ENCODE measurements around the gene RIN1.
"Not testable (repeated sequence)": the region's sequence is repeated elsewhere in the genome, so short reads cannot be mapped to it uniquely, and the experiment has no call there.

Gene RIN1, protein sequence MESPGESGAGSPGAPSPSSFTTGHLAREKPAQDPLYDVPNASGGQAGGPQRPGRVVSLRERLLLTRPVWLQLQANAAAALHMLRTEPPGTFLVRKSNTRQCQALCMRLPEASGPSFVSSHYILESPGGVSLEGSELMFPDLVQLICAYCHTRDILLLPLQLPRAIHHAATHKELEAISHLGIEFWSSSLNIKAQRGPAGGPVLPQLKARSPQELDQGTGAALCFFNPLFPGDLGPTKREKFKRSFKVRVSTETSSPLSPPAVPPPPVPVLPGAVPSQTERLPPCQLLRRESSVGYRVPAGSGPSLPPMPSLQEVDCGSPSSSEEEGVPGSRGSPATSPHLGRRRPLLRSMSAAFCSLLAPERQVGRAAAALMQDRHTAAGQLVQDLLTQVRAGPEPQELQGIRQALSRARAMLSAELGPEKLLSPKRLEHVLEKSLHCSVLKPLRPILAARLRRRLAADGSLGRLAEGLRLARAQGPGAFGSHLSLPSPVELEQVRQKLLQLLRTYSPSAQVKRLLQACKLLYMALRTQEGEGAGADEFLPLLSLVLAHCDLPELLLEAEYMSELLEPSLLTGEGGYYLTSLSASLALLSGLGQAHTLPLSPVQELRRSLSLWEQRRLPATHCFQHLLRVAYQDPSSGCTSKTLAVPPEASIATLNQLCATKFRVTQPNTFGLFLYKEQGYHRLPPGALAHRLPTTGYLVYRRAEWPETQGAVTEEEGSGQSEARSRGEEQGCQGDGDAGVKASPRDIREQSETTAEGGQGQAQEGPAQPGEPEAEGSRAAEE

DNA sequence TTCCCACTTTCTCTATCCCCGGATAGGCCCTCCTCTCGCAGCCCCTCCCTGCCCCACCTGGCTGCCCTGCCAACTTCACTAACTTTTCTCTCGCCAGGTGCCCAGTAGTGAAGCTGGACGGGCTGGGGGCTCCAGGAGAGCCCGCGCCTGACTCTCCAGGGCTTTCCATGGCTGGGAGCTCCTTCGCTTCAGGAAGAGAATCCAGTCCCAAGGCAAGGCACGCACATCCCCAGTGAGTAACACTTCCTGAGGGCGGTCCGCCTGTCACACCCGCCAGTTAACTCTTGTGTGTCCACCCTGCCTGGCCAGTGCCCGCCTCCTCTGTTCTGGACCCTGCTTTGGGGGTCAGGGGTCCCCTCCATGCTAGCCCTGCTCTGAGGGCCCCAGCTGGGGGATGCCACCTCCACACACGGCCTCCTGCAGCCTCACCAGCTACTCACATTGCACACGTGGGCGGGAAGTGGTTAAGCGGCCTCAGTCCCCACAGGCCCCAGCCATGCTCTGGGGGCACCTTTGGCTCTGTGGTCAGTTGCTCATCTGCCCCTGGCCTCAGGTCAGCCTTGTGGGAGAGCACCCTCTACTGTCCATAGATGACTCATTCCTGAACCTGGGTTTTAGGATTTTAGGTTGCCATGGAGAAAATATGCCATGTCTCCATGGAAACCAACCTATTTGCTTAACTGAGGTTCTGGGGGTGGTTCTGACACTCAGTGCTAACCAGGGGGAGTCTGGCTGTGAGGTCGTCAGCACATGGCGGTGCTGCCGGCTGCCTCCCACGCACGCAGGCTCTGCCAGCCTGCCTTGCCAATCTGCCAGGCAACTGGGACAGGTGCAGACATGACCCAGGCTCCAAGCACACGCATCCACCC, at the start of gene RIN1:
Gene RIN1 (minus strand): TSS at position 201 of the 869 bp plus-strand sequence. CDS start 32 bp downstream, at position 169.
- no peak for DNase-seq

GRCh38 chr11:66384316-66384715, 48.1 kb upstream of the RIN1 start:
- DNase-seq, result not testable (repeated sequence)

- not testable (repeated sequence) for DNase-seq
These were observed 44.0 kb upstream of the RIN1 start for GRCh38 chr11:66380264-66380663.

DNA sequence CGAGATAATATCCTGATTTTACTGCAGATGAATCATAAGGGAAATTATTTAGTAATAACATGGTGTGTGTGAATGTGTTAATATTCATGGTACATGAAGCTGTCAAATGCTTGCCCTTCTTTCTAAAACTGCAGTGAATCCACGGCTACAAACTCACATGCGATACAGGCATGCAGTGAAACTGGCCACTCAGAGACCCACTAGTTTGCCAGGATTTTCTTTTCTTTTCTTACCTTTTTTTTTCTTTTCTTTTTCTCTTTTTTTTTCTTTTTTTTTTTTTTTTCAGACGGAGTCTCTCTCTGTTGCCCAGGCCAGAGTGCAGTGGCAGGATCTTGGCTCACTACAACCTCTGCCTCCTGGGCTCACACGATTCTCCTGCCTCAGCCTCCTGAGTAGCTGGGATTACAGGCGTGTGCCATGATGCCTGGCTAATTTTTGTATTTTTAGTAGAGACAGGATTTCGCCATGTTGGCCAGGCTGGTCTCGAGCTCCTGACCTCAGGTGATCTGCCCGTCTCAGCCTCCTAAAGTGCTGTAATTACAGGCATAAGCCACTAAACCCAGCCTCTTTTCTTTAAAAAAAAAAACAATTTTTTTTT, 37.6 kb upstream of the RIN1 start:
- not testable (repeated sequence) for DNase-seq

DNA sequence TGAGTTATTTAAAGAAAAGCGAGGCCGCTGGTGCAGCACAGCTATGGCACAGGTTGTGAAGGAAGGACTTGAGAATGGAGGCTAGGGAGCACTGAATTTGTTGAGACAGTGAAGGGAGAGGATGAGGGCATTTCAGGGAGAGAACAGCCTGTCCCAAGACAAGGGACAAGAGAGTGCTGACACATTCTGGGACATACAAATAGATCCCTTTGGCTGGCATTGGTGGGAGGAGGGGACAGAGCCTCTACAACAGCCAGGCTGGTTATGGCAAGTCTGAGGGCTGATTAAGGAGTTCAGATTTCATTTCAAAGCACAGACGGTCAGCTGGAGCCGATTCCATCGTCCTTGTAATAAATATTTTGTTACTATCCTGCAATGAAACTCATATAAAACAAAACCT, 37.0 kb upstream of the RIN1 start:
- DNase-seq, result no peak

DNA sequence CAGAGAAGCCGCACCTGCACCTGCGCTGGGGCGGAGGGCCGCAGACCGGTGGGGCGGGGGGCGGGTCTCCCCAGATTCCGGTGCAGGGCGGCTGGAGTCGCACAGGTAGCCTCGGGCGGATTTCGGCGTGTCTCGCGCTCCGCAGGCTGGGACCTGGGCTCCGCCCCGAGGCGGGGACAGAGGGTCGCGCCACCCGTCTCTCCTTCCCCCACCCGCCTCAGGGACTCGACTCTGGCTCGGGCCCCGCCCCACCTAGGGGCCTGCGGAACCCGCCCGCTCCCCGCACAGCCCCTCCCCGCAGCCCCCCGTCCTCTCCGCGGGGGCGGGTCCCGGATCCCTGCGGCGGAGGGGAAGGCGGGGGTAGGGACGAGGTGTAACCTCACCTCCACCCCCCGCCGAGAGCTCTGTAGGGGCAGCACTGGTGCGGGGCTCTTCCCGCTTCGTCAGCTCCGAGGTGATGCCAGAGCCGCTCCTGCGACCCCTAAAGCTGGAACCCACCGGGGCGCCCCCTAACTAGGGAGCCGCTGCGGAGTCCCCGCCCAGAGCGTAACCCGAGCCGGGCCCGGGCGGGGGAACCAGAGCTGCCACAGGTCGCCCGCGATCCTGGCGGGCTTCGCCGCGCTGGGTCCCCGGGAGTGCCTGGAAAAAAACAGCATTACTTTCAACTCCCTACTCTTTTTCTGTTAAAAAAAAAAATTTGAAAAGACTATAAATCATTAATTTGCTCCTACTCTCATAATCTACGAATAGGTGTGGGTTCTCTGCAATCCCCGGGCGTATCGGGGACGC, 35.6 kb upstream of the RIN1 start, which contains the start of gene SLC29A2:
Gene SLC29A2 (minus strand): TSS at position 134 of the 789 bp plus-strand sequence. CDS start 169 bp downstream, outside the sequence.
- DNase-seq, result peak; percentile 95

GRCh38 chr11:66369073-66369894, 33.0 kb upstream of the RIN1 start:
- no peak for DNase-seq

GRCh38 chr11:66368484-66368883, 32.2 kb upstream of the RIN1 start:
- DNase-seq, result no peak

DNA sequence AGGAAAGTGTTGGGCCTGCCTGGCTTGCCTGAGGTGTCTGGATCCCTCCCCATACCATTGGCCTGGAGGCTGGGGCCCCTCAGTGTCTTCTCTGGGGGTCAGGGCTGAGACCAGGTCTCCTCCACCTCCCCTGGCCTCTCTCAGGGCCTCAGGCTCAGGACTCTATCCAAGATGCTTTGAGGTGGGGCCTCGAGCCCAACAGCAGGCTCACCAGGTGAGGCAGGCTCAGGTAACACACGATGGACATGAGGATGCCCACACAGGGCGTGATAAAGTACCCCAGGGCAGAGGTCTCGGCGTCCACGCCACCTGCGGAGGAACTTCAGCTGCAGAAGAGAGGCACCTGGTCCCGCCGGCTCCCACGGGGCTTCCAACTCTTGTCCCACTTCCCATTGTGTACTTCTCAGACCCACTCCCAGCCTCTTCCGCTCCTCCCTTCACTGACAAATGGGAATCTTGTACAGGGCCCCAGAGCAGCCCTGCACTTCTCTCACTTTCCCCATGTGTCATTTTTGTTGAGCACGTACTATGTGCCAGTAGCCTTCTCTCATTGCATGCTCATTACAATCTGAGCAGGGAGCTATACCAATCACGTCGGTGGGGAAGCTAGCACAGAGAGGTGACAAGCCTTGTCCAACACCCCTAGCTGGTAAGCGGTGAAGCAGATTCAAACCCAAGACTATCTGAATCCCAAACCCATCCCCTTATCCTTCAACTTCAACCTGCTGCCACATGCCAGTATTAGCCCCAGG, 31.5 kb upstream of the RIN1 start:
- no peak for DNase-seq

DNA sequence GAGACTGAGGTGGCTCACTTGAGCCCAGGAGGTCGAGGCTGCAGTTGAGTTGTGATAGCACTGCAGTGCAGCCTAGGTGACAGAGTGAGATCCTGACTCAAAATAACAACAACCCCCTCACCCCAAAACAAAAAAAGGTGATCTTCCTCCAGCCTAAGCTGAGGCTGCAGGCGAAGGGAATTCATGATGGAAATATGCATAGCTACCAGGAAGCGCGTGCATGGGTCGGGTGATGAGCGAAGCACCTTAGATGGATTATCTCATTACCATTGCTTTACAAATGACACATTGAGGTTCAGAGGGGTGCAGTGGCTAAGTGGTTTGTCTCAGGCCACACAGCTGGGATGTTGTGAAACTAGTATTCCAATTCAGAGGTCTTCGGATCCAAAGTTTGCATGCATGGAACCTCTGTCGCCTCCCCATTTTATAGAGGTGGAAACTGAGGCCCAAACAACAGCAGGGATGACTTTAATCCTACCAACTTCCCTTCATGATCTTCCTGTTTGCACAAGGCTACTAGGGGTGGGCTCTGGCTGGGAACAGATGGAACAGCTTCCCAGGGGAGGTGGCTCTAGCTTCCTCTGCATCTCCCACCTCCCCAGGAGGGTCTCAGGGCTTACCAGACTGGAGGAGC, 30.7 kb upstream of the RIN1 start:
- DNase-seq, result no peak

GRCh38 chr11:66365711-66366619, 29.7 kb upstream of the RIN1 start:
- no peak for DNase-seq

DNA sequence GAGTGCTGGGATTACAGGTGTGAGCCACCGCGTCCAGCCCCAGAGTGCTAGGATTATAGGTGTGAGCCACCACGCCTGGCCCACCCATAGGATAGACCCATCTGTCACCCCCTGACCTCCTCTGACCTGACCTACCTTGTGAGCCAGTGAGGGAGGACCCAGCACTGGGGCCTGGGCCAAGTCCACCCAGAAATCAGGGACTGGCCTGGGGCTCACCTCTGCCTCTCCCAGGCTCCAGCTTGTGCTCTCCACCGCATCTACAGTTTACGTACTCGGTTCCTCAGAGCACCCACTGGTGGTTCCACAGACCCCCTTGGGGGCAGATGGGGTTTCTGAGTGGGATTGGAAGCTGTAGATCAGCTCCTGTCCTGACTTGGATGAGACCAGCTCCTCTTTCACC, 28.9 kb upstream of the RIN1 start:
- no peak for DNase-seq

- no peak for DNase-seq
These were observed 27.7 kb upstream of the RIN1 start for GRCh38 chr11:66363805-66364535.

GRCh38 chr11:66363187-66363601, 27.0 kb upstream of the RIN1 start:
- no peak for DNase-seq

- no peak for DNase-seq
These were observed 26.4 kb upstream of the RIN1 start for GRCh38 chr11:66362481-66363147.

DNA sequence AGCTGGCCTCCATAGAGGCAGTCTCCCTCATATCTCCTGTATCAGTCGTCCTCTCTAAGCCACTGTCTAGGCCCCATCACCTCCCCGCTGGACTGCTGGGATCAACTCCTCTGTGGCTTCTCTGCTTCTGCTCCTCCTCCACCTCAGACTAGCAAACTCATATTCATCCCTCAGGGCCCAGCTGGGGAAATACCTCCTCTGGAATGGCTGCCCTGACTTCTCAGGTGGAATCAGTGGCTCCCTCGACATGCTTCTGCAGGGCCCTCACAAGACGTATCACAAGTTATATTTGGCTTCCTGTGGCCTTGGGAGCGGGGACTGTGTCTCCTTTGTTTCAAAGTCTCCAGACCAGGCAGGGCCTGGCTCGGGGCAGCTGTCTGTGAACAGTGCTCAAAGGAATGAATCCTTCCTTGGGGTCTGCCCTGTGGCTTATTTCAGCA, 25.3 kb upstream of the RIN1 start:
- no peak for DNase-seq

Data from NCI-H510A (cell line).